T47D (cell line): ENCODE measurements around the gene MARK3.

ENCODE experiments used
- DNase-seq, 2 experiments: peaks; one replicate each; pipeline versions ENCODE4 v3.0.0 to v3.0.0-alpha.2; 2011 to 2012; ENCODE audit warnings: low read depth in 1 of 2, low spot score in 1 of 2
- JUND ChIP-seq: IDR thresholded peaks from 2 replicates; pipeline ENCODE4 v1.6.1; 2012; ENCODE audit warnings: low read depth
- in situ Hi-C: cut with HindIII; loops from 2 replicates; pipeline ENCODE4 v1.10.0; 2016; ENCODE audit warnings: low sequenced_read_pairs, low pct_unique_long_range_greater_than_20kb

Gene MARK3

GRCh38 chr14:103542605-103543088 lies 157.4 kb downstream of the MARK3 start:
- DNase-seq: no peak
- in situ Hi-C loops: no loop called here
- TF ChIP-seq JUND: no peak

DNA sequence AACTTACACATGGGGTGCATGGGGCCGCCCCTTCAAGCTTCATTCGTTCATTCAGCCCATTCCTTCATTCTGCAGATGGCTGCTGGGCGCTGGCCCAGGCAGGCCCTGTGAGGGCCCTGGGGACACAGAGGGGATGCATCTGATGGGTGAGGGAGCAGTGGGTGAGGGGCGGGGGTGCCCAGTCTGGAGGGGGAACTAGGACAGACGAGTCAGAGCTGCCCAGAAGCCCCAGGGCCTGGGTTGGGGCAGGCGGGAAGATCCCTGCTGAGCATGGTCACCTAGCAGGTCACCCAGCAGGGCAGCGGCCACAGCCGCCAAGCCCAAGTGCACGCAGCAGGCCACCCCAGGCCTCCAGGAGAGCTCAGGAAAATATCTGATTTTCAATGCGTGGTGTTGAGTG lies 157.9 kb downstream of the MARK3 start:
- TF ChIP-seq JUND: no peak
- no peak for DNase-seq
- in situ Hi-C loops: no loop called here

GRCh38 chr14:103543721-103544387 lies 158.6 kb downstream of the MARK3 start:
- no peak for TF ChIP-seq JUND
- no peak for DNase-seq
- in situ Hi-C loops: no loop called here

GRCh38 chr14:103544388-103545218 lies 159.4 kb downstream of the MARK3 start:
- in situ Hi-C loops: no loop called here
- no peak for DNase-seq
- TF ChIP-seq JUND: no peak

DNA sequence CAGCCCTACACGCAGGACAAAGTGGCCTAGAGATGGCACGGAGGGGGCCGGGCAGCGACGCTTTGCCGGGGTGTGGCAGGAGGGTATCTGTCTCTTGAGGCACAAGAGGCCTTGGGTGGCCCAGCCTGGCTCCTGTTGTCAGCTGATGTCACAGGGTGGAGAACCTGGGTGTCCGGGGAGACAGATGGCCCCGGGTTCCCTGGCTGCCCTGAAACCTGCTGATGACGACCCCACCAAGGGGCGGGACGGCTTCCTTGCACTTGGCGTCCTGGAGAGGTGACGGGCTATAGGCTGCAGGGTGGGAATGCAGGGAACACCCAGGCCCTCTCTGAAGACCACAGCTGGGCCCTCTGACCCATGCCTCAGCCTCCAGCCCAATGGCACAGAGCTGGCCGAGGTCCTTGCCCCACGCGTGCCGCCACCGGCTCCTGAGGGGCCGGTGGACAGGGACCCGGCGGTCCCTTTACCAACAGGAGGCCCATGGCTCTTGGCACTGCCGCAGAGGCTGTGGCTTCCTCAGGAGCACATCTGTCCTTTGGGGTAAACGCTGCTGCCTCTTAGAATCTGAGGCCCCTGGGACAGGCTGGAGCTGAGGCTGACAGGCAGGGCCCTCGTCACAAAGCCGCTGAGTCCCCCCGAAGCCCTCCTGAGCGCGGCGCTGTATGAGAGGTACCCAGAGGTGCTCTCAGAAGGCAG lies 160.2 kb downstream of the MARK3 start:
- in situ Hi-C loops: no loop called here
- no peak for TF ChIP-seq JUND
- DNase-seq: no peak

DNA sequence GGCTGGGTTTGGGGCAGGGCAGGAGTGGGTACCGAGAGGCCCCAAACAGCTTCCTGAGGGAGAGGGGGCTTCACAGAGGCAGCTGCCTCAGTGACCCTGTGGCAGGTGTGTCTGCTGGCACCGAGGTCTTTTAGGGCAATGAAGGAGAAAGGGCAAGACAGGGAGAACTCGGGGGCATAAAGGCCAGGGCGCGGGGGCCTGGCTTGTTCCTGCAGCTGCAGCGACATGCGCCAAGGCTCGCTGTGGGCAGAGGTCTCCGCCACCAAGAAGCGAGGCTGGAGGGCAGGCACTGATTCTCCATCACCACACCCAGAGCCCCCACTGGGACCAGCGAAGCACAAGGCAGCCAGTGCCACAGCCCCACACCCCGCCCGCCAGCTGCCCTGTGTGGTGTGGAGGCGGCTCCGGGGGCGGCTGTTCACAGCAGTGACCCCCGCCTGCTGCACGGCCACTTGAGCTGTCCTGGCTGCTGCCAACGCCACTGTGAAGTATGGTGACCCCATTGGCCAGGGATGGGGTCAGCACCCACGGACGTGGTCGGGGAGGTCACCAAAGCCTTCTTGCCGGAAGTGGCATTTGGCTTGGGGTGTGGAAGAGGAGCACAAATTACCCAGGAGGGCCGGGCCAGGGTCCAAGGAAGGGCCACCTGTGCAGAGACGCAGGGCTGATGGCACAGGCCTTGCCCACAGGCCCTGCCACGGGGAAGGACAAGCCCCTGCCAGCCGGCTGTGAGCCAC lies 160.9 kb downstream of the MARK3 start:
- no peak for DNase-seq
- TF ChIP-seq JUND: no peak
- in situ Hi-C loops: no loop called here

GRCh38 chr14:103546652-103547454 lies 161.6 kb downstream of the MARK3 start:
- TF ChIP-seq JUND: no peak
- peak; percentile 79 to 96 for DNase-seq
- in situ Hi-C loops: no loop called here

DNA sequence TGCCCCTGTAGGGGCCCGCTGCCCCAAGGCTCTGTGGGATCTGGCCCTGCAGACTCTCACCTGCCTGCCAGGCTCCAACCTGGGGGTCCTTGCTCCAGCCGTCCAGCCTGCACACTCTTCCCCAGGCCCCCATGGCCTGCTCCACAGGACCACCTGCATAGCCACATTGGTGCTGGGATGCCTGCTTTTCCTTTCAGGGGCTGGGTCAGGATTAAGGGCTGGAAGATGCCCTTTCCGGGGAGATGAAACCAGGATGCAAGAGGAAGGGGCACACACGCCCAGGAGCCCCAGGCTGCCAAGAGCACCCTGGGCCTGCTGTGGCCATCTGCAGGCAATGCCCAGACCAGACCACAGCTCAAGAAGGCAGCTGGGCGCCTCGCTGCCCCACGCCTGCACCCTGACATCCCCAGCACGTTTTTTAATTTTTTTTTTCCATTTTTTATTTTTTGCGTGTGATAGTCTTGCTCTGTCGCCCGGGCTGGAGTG lies 162.3 kb downstream of the MARK3 start:
- DNase-seq: no peak
- TF ChIP-seq JUND: no peak
- in situ Hi-C loops: no loop called here

- in situ Hi-C loops: no loop called here
- no peak for DNase-seq
- TF ChIP-seq JUND: no peak
Observed at GRCh38 chr14:103547941-103548462, 162.8 kb downstream of the MARK3 start.

DNA sequence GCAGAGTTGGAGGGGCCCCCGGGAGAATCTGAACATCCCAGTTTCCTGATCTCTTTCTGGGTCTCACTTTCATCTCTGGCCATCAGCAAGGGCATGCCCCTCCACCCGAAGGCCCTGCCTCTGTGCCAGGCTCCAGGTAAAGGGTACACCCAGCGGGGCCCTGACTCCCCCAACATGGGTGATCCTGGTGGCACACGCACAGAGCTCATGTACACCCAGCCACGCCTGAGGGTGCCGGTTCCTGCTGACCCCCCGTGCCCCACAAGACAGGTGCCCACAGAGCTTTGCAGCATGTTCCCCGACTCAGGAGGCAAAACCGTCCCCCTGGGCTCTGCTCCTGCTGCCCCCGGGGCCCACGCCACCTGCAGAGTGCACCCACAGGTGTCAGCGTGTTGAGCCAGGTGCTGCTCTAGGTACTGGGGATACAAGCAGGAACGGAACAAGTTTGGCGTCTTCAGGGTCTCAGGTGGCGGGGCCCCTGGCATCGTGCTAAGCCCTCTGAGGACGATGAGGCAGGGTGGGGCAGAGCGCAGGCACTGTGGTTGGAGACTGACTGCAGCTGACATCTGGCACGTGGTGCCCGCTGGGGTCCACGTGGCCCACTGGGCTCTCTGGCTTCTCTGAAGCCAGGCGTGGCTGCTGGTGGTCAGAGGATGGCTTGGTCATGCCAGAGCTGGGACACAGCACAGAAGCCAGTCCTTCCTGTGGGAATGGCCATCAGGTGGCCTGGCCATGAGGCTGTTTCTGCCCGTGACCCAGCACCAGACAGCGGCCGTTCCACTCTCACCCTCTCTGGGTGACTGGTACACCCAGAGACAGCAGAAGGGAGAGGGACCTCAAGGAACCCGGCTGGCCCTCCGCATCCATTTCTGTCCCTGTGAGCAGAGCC lies 163.5 kb downstream of the MARK3 start:
- DNase-seq: no peak
- no peak for TF ChIP-seq JUND
- in situ Hi-C loops: no loop called here
